HepG2 (cell line): ENCODE data around the gene TRAF4. TPM values are rescaled to one million over a fixed set of nuclear protein-coding genes. Genes with fewer than 3 reads are reported as not detected.

ENCODE experiments used
- CBX1 ChIP-seq: IDR thresholded peaks from one replicate; pipeline ENCODE4 v1.6.1; 2016; ENCODE audit warnings: antibody characterized with exemption, low read depth
- HDAC1 ChIP-seq: sonication (generic); formaldehyde crosslinking; IDR thresholded peaks from 2 replicates; pipeline ENCODE4 v1.5.1; 2020; ENCODE audit warnings: mild to moderate bottlenecking, missing genetic modification reagents
- HMGXB4 ChIP-seq, 2 experiments: sonication (generic) in 1 of 2; formaldehyde crosslinking in 1 of 2; IDR thresholded peaks; 2 replicates each; pipeline versions ENCODE4 v1.4.0 to v1.6.1; 2018 to 2020; ENCODE audit warnings: missing genetic modification reagents in 2 of 2, borderline replicate concordance in 1 of 2, low read depth in 1 of 2, mild to moderate bottlenecking in 1 of 2, missing biosample characterization in 1 of 2
- IKZF4 ChIP-seq: sonication (generic); formaldehyde crosslinking; IDR thresholded peaks from 2 replicates; pipeline ENCODE4 v1.5.1; 2020; ENCODE audit warnings: borderline replicate concordance, mild to moderate bottlenecking, low read depth, missing genetic modification reagents; ENCODE audit errors: not compliant biosample characterization
- LBX2 ChIP-seq: sonication (generic); formaldehyde crosslinking; IDR thresholded peaks from 2 replicates; pipeline ENCODE4 v1.5.0; 2020; ENCODE audit warnings: missing genetic modification reagents, mild to moderate bottlenecking, borderline replicate concordance
- NR0B2 ChIP-seq: sonication (generic); formaldehyde crosslinking; IDR thresholded peaks from 2 replicates; pipeline ENCODE4 v1.4.0; 2020; ENCODE audit warnings: mild to moderate bottlenecking, missing genetic modification reagents
- PHF21A ChIP-seq: sonication (generic); formaldehyde crosslinking; IDR thresholded peaks from 2 replicates; pipeline ENCODE4 v1.5.0; 2020; ENCODE audit warnings: mild to moderate bottlenecking, missing genetic modification reagents
- RNF2 ChIP-seq: fragments of 450-650 bp; conservative IDR thresholded peaks from 2 replicates; pipeline ENCODE4 v1.6.1; 2016; ENCODE audit warnings: low read depth
- RXRB ChIP-seq: IDR thresholded peaks from 2 replicates; pipeline ENCODE4 v1.6.1; 2016; ENCODE audit warnings: borderline replicate concordance, missing genetic modification reagents, missing compliant biosample characterization
- SP140L ChIP-seq: sonication (generic); formaldehyde crosslinking; IDR thresholded peaks from 2 replicates; pipeline ENCODE4 v1.4.0; 2020; ENCODE audit warnings: missing genetic modification reagents, borderline replicate concordance
- SSRP1 ChIP-seq: IDR thresholded peaks from 2 replicates; pipeline ENCODE4 v1.6.1; 2016; ENCODE audit warnings: control low read depth
- XRCC5 ChIP-seq: fragments of 200-400 bp; formaldehyde crosslinking; optimal IDR thresholded peaks from 2 replicates; pipeline ENCODE3; 2017; ENCODE audit warnings: mild to moderate bottlenecking, low read length
- ZBTB43 ChIP-seq: sonication (generic); formaldehyde crosslinking; conservative IDR thresholded peaks from 2 replicates; pipeline ENCODE4 v1.4.0; 2020; ENCODE audit warnings: missing genetic modification reagents
- ZFP36L2 ChIP-seq: sonication (generic); formaldehyde crosslinking; IDR thresholded peaks from 2 replicates; pipeline ENCODE4 v1.4.0; 2020; ENCODE audit warnings: missing genetic modification reagents
- ZNF337 ChIP-seq: sonication (generic); formaldehyde crosslinking; IDR thresholded peaks from 2 replicates; pipeline ENCODE4 v1.5.1; 2020; ENCODE audit warnings: missing genetic modification reagents, low read depth, mild to moderate bottlenecking, borderline replicate concordance
- ZNF354B ChIP-seq: sonication (generic); formaldehyde crosslinking; IDR thresholded peaks from 2 replicates; pipeline ENCODE4 v1.8.0; 2022; ENCODE audit warnings: mild to moderate bottlenecking, missing genetic modification reagents
- ZNF501 ChIP-seq: sonication (generic); formaldehyde crosslinking; IDR thresholded peaks from 2 replicates; pipeline ENCODE4 v1.5.1; 2020; ENCODE audit warnings: mild to moderate bottlenecking, moderate library complexity, missing genetic modification reagents
- ZNF512B ChIP-seq: sonication (generic); formaldehyde crosslinking; IDR thresholded peaks from 2 replicates; pipeline ENCODE4 v1.5.1; 2020; ENCODE audit warnings: missing genetic modification reagents, mild to moderate bottlenecking, borderline replicate concordance
- ZNF570 ChIP-seq: sonication (generic); formaldehyde crosslinking; IDR thresholded peaks from 2 replicates; pipeline ENCODE4 v1.4.0; 2020; ENCODE audit warnings: mild to moderate bottlenecking, missing genetic modification reagents, borderline replicate concordance
- ZNF780A ChIP-seq: sonication (generic); formaldehyde crosslinking; IDR thresholded peaks from 2 replicates; pipeline ENCODE4 v1.8.0; 2022; ENCODE audit warnings: mild to moderate bottlenecking, missing genetic modification reagents, moderate library complexity
- ZSCAN31 ChIP-seq: sonication (generic); formaldehyde crosslinking; IDR thresholded peaks from 2 replicates; pipeline ENCODE4 v1.5.0; 2020; ENCODE audit warnings: low read depth, mild to moderate bottlenecking, missing genetic modification reagents
- polyA plus RNA-seq, 8 experiments: library from polyadenylated mRNA; depleted of rRNA in 3 of 8; stranded (reverse) in 7 of 8; unstranded in 1 of 8; fragments of >200 nt; fragmentation: Illumina TruSeq in 4 of 8; extraction: Trizol in 4 of 8; gene quantifications; 2 replicates each; pipeline versions ENCODE4 v1.2.1 to v1.2.3, GENCODE V29; 2011 to 2016; ENCODE audit warnings: low read depth in 4 of 8, missing spikeins in 1 of 8, mixed read lengths in 1 of 8; ENCODE audit not compliant: insufficient read depth in 1 of 8
- total RNA-seq, 5 experiments: library from RNA; depleted of rRNA; stranded (reverse); fragments of >200 nt; fragmentation: Illumina TruSeq; extraction: Trizol; gene quantifications; 2 replicates each; pipeline ENCODE4 v1.2.3, GENCODE V29; 2016; ENCODE audit warnings: low read depth in 1 of 5

TRAF4 gene
- total and polyA plus RNA-seq, 2 of the 13 experiments (the other 11 are each of a cell fraction or from before 2014, with no cell fraction given), result 86.0 to 89.9 TPM

GRCh38 chr17:28710861-28711722 lies 32.7 kb upstream of the TRAF4 start (continued):
- no peak; the same call in 1 of the 2 replicates for TF ChIP-seq ZNF354B
- TF ChIP-seq ZNF501 (CRISPR knock-in tag), result peak; percentile 63; the same call in 1 of the 2 replicates
- no peak for TF ChIP-seq ZNF337 (CRISPR knock-in tag)
- no peak; a peak in 1 of 4 replicates for TF ChIP-seq HMGXB4 (CRISPR knock-in tag; IDR thresholded peaks at IDR 0.05; ENCODE audit: borderline replicate concordance in 1 of 2, low read depth in 1 of 2)
- no peak for TF ChIP-seq LBX2
- TF ChIP-seq RNF2, result peak; percentile 74
- no peak; the same call in none of the 2 replicates for TF ChIP-seq ZSCAN31
- no peak for TF ChIP-seq ZNF570 (CRISPR knock-in tag)
- no peak for TF ChIP-seq NR0B2 (CRISPR knock-in tag)
- TF ChIP-seq HDAC1 (CRISPR knock-in tag), result peak; percentile 27; the same call in 1 of the 2 replicates
- TF ChIP-seq ZFP36L2, result no peak
- TF ChIP-seq IKZF4 (CRISPR knock-in tag), result peak; percentile 63
- TF ChIP-seq ZNF512B (CRISPR knock-in tag), result no peak
- TF ChIP-seq XRCC5, result peak; percentile 37
- TF ChIP-seq SP140L, result no peak
- no peak; the same call in none of the 2 replicates for TF ChIP-seq ZBTB43 (CRISPR knock-in tag)
- no peak for TF ChIP-seq ZNF780A (CRISPR knock-in tag)
- no peak for TF ChIP-seq SSRP1 (CRISPR knock-in tag)
- peak; percentile 69 for TF ChIP-seq CBX1
- peak; percentile 55; the same call in 1 of the 2 replicates for TF ChIP-seq RXRB
- TF ChIP-seq PHF21A (CRISPR knock-in tag), result peak; percentile 47; the same call in 1 of the 2 replicates
